Erythroblast (primary cell): ENCODE results near the gene TRIM33.

Experiments used
- GATA1 ChIP-seq: IDR thresholded peaks from 2 replicates; pipeline ENCODE4 v1.6.1; 2011; ENCODE audit warnings: low read depth, mild to moderate bottlenecking, control low read depth, low read length, moderate library complexity
- POLR2A ChIP-seq: IDR thresholded peaks from 2 replicates; pipeline ENCODE4 v1.6.1; 2011; ENCODE audit warnings: mild to moderate bottlenecking, low read length

DNA sequence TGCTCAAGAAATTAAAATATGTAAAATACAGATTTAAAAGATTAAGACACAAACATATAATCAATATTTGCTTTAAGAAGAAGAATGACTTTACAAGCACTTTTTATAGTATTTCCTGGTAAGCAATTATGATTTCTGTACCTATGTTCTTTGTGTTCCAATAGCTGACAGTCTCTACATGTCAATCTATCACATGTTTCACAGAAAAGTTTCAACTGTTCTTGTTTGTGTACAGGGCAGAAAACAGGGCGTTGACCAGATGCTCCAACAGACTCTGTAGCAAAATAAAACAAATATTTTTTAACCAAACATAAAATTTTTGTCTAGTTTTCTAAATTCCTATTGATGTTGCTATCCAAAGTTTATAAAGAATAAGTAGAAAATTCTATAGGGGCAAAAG lies 48.0 kb downstream of the TRIM33 start:
- TF ChIP-seq POLR2A, result no peak
- no peak for TF ChIP-seq GATA1
